ENCODE measurements around the gene TMEM154. TPM values are rescaled to one million over a fixed set of nuclear protein-coding genes. Genes with fewer than 3 reads are reported as not detected.

TMEM154 gene
- total RNA-seq, 1 donor from 2014 or later, result 1.0 TPM

GRCh38 chr4:152618971-152619370, 60.8 kb downstream of the TMEM154 start:
- Histone ChIP-seq H3K36me3 (ENCODE audit: control insufficient read depth in 3 of 3, insufficient read depth in 3 of 3, low read length in 3 of 3) (no peaks in the 10 kb centered on the region), H3K4me3 (ENCODE audit: low read length in 3 of 3) (no peak overlapping the region), H3K9me3 (ENCODE audit: control insufficient read depth in 3 of 3, low read length in 3 of 3) (no peaks in the 10 kb centered on the region), H3K4me1 (ENCODE audit: control insufficient read depth in 3 of 3, insufficient read depth in 3 of 3, low read length in 3 of 3) (no peaks in the 10 kb centered on the region), H3K27me3 (ENCODE audit: control insufficient read depth in 3 of 3, insufficient read depth in 3 of 3, low read length in 3 of 3) (peaks cover 0 to 5% (median 0%) of the 10 kb centered on the region in 3 donors), H3K27ac (ENCODE audit: low read depth, low read length) (no peak overlapping the region), H3K9ac (ENCODE audit: low read depth in 1 of 3, low read length in 3 of 3) (no peak overlapping the region)

- H3K9ac ChIP-seq (ENCODE audit: low read depth in 1 of 3, low read length in 3 of 3), result no peak overlapping the region
- H3K9me3 ChIP-seq (ENCODE audit: control insufficient read depth in 3 of 3, low read length in 3 of 3), result no peaks in the 10 kb centered on the region
- H3K27ac ChIP-seq (ENCODE audit: low read depth, low read length), result no peak overlapping the region
- no peaks in the 10 kb centered on the region for H3K36me3 ChIP-seq (ENCODE audit: control insufficient read depth in 3 of 3, insufficient read depth in 3 of 3, low read length in 3 of 3)
- H3K4me3 ChIP-seq (ENCODE audit: low read length in 3 of 3), result no peak overlapping the region
- peaks cover 0 to 5% (median 0%) of the 10 kb centered on the region in 3 donors for H3K27me3 ChIP-seq (ENCODE audit: control insufficient read depth in 3 of 3, insufficient read depth in 3 of 3, low read length in 3 of 3)
- H3K4me1 ChIP-seq (ENCODE audit: control insufficient read depth in 3 of 3, insufficient read depth in 3 of 3, low read length in 3 of 3), result no peaks in the 10 kb centered on the region
These were observed 63.0 kb downstream of the TMEM154 start for GRCh38 chr4:152616804-152617203.

GRCh38 chr4:152613841-152614721, 65.7 kb downstream of the TMEM154 start:
- H3K27me3 ChIP-seq (ENCODE audit: control insufficient read depth in 3 of 3, insufficient read depth in 3 of 3, low read length in 3 of 3), result peaks cover 0 to 5% (median 0%) of the 10 kb centered on the region in 3 donors
- H3K27ac ChIP-seq (ENCODE audit: low read depth, low read length), result no peak overlapping the region
- H3K4me1 ChIP-seq (ENCODE audit: control insufficient read depth in 3 of 3, insufficient read depth in 3 of 3, low read length in 3 of 3), result no peaks in the 10 kb centered on the region

GRCh38 chr4:152613351-152613750, 66.4 kb downstream of the TMEM154 start:
- no peak overlapping the region for H3K27ac ChIP-seq (ENCODE audit: low read depth, low read length)
- no peak overlapping the region for H3K4me3 ChIP-seq (ENCODE audit: low read length in 3 of 3)
- H3K9ac ChIP-seq (ENCODE audit: low read depth in 1 of 3, low read length in 3 of 3), result no peak overlapping the region
- no peaks in the 10 kb centered on the region for H3K9me3 ChIP-seq (ENCODE audit: control insufficient read depth in 3 of 3, low read length in 3 of 3)
- H3K4me1 ChIP-seq (ENCODE audit: control insufficient read depth in 3 of 3, insufficient read depth in 3 of 3, low read length in 3 of 3), result no peaks in the 10 kb centered on the region
- H3K36me3 ChIP-seq (ENCODE audit: control insufficient read depth in 3 of 3, insufficient read depth in 3 of 3, low read length in 3 of 3), result no peaks in the 10 kb centered on the region
- peaks cover 0 to 5% (median 0%) of the 10 kb centered on the region in 3 donors for H3K27me3 ChIP-seq (ENCODE audit: control insufficient read depth in 3 of 3, insufficient read depth in 3 of 3, low read length in 3 of 3)

More at GRCh38 chr4:152613841-152614721, 65.7 kb downstream of the TMEM154 start:
- Histone ChIP-seq H3K9me3 (ENCODE audit: control insufficient read depth in 3 of 3, low read length in 3 of 3) (no peaks in the 10 kb centered on the region), H3K9ac (ENCODE audit: low read depth in 1 of 3, low read length in 3 of 3) (no peak overlapping the region), H3K4me3 (ENCODE audit: low read length in 3 of 3) (no peak overlapping the region), H3K36me3 (ENCODE audit: control insufficient read depth in 3 of 3, insufficient read depth in 3 of 3, low read length in 3 of 3) (no peaks in the 10 kb centered on the region)

- Histone ChIP-seq H3K9ac (ENCODE audit: low read depth in 1 of 3, low read length in 3 of 3) (no peak overlapping the region), H3K36me3 (ENCODE audit: control insufficient read depth in 3 of 3, insufficient read depth in 3 of 3, low read length in 3 of 3) (no peaks in the 10 kb centered on the region), H3K9me3 (ENCODE audit: control insufficient read depth in 3 of 3, low read length in 3 of 3) (no peaks in the 10 kb centered on the region), H3K27me3 (ENCODE audit: control insufficient read depth in 3 of 3, insufficient read depth in 3 of 3, low read length in 3 of 3) (peaks cover 0 to 3% (median 0%) of the 10 kb centered on the region in 3 donors), H3K4me3 (ENCODE audit: low read length in 3 of 3) (no peak overlapping the region), H3K4me1 (ENCODE audit: control insufficient read depth in 3 of 3, insufficient read depth in 3 of 3, low read length in 3 of 3) (peaks cover 0 to 7% (median 0%) of the 10 kb centered on the region in 3 donors), H3K27ac (ENCODE audit: low read depth, low read length) (no peak overlapping the region)
These were observed 69.7 kb downstream of the TMEM154 start for GRCh38 chr4:152610131-152610530.

- no peak overlapping the region for H3K27ac ChIP-seq (ENCODE audit: low read depth, low read length)
- H3K4me1 ChIP-seq (ENCODE audit: control insufficient read depth in 3 of 3, insufficient read depth in 3 of 3, low read length in 3 of 3), result peaks cover 0 to 9% (median 0%) of the 10 kb centered on the region in 3 donors
These were observed 70.3 kb downstream of the TMEM154 start for GRCh38 chr4:152609481-152609880.

GRCh38 chr4:152607178-152607577, 72.6 kb downstream of the TMEM154 start:
- Histone ChIP-seq H3K4me3 (ENCODE audit: low read length in 3 of 3) (no peak overlapping the region), H3K9me3 (ENCODE audit: control insufficient read depth in 3 of 3, low read length in 3 of 3) (no peaks in the 10 kb centered on the region), H3K9ac (ENCODE audit: low read depth in 1 of 3, low read length in 3 of 3) (no peak overlapping the region), H3K4me1 (ENCODE audit: control insufficient read depth in 3 of 3, insufficient read depth in 3 of 3, low read length in 3 of 3) (peaks cover 0 to 9% (median 0%) of the 10 kb centered on the region in 3 donors), H3K27ac (ENCODE audit: low read depth, low read length) (no peak overlapping the region), H3K27me3 (ENCODE audit: control insufficient read depth in 3 of 3, insufficient read depth in 3 of 3, low read length in 3 of 3) (peaks cover 0 to 3% (median 0%) of the 10 kb centered on the region in 3 donors), H3K36me3 (ENCODE audit: control insufficient read depth in 3 of 3, insufficient read depth in 3 of 3, low read length in 3 of 3) (no peaks in the 10 kb centered on the region)

More at GRCh38 chr4:152609481-152609880, 70.3 kb downstream of the TMEM154 start:
- H3K27me3 ChIP-seq (ENCODE audit: control insufficient read depth in 3 of 3, insufficient read depth in 3 of 3, low read length in 3 of 3), result peaks cover 0 to 3% (median 0%) of the 10 kb centered on the region in 3 donors
- no peak overlapping the region for H3K4me3 ChIP-seq (ENCODE audit: low read length in 3 of 3)
- H3K9ac ChIP-seq (ENCODE audit: low read depth in 1 of 3, low read length in 3 of 3), result no peak overlapping the region
- H3K9me3 ChIP-seq (ENCODE audit: control insufficient read depth in 3 of 3, low read length in 3 of 3), result no peaks in the 10 kb centered on the region
- H3K36me3 ChIP-seq (ENCODE audit: control insufficient read depth in 3 of 3, insufficient read depth in 3 of 3, low read length in 3 of 3), result no peaks in the 10 kb centered on the region

- no peak overlapping the region for H3K27ac ChIP-seq (ENCODE audit: low read depth, low read length)
- H3K9ac ChIP-seq (ENCODE audit: low read depth in 1 of 3, low read length in 3 of 3), result no peak overlapping the region
- peaks cover 0 to 9% (median 0%) of the 10 kb centered on the region in 3 donors for H3K4me1 ChIP-seq (ENCODE audit: control insufficient read depth in 3 of 3, insufficient read depth in 3 of 3, low read length in 3 of 3)
- H3K36me3 ChIP-seq (ENCODE audit: control insufficient read depth in 3 of 3, insufficient read depth in 3 of 3, low read length in 3 of 3), result no peaks in the 10 kb centered on the region
- H3K9me3 ChIP-seq (ENCODE audit: control insufficient read depth in 3 of 3, low read length in 3 of 3), result no peaks in the 10 kb centered on the region
- peaks cover 0 to 3% (median 0%) of the 10 kb centered on the region in 3 donors for H3K27me3 ChIP-seq (ENCODE audit: control insufficient read depth in 3 of 3, insufficient read depth in 3 of 3, low read length in 3 of 3)
- no peak overlapping the region for H3K4me3 ChIP-seq (ENCODE audit: low read length in 3 of 3)
These were observed 73.0 kb downstream of the TMEM154 start for GRCh38 chr4:152606753-152607152.

- Histone ChIP-seq H3K9me3 (ENCODE audit: control insufficient read depth in 3 of 3, low read length in 3 of 3) (no peaks in the 10 kb centered on the region), H3K36me3 (ENCODE audit: control insufficient read depth in 3 of 3, insufficient read depth in 3 of 3, low read length in 3 of 3) (no peaks in the 10 kb centered on the region), H3K4me3 (ENCODE audit: low read length in 3 of 3) (no peak overlapping the region), H3K27ac (ENCODE audit: low read depth, low read length) (peak overlapping the region; percentile 46), H3K27me3 (ENCODE audit: control insufficient read depth in 3 of 3, insufficient read depth in 3 of 3, low read length in 3 of 3) (peaks cover 0 to 3% (median 0%) of the 10 kb centered on the region in 3 donors), H3K9ac (ENCODE audit: low read depth in 1 of 3, low read length in 3 of 3) (no peak overlapping the region), H3K4me1 (ENCODE audit: control insufficient read depth in 3 of 3, insufficient read depth in 3 of 3, low read length in 3 of 3) (peaks cover 0 to 9% (median 0%) of the 10 kb centered on the region in 3 donors)
These were observed 74.0 kb downstream of the TMEM154 start for GRCh38 chr4:152605641-152606335.

GRCh38 chr4:152605031-152605430, 74.8 kb downstream of the TMEM154 start:
- H3K9me3 ChIP-seq (ENCODE audit: control insufficient read depth in 3 of 3, low read length in 3 of 3), result no peaks in the 10 kb centered on the region
- H3K4me3 ChIP-seq (ENCODE audit: low read length in 3 of 3), result no peak overlapping the region
- peaks cover 0 to 3% (median 0%) of the 10 kb centered on the region in 3 donors for H3K27me3 ChIP-seq (ENCODE audit: control insufficient read depth in 3 of 3, insufficient read depth in 3 of 3, low read length in 3 of 3)
- H3K9ac ChIP-seq (ENCODE audit: low read depth in 1 of 3, low read length in 3 of 3), result no peak overlapping the region
- H3K4me1 ChIP-seq (ENCODE audit: control insufficient read depth in 3 of 3, insufficient read depth in 3 of 3, low read length in 3 of 3), result peaks cover 0 to 9% (median 0%) of the 10 kb centered on the region in 3 donors
- H3K27ac ChIP-seq (ENCODE audit: low read depth, low read length), result peak overlapping the region; percentile 46
- H3K36me3 ChIP-seq (ENCODE audit: control insufficient read depth in 3 of 3, insufficient read depth in 3 of 3, low read length in 3 of 3), result no peaks in the 10 kb centered on the region
